ENCODE results near the gene PAX8.
"Not testable (repeated sequence)": the region's sequence is repeated elsewhere in the genome, so short reads cannot be mapped to it uniquely, and the experiment has no call there.

The PAX8 gene

GRCh38 chr2:113288117-113288673 is 9.5 kb upstream of the PAX8 start:
- DNase-seq = not testable (repeated sequence)

GRCh38 chr2:113285816-113286215 is 7.1 kb upstream of the PAX8 start:
- no peak for DNase-seq

- not testable (repeated sequence) for DNase-seq
Measured at GRCh38 chr2:113284999-113285398, 6.3 kb upstream of the PAX8 start.

DNA sequence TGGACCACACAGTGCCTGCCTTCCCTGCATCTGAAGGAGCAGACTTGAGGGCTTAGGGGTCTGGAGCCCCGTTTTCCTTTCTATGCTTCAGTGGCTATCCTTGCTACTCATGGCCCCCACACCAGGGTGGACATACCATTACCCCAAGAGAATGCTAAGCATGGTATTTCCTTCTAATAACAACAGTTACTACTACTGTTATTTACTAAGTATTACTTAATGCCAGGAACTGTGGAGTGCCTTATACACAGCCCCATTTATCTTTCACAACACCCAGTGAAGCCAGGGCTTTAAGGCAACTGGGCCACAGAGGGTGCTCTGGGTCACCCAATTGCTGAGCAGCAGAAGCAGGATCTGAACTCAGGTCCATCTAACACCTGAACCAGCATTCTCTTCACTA is 5.8 kb upstream of the PAX8 start:
- DNase-seq = no peak

GRCh38 chr2:113283704-113284284 is 5.1 kb upstream of the PAX8 start:
- DNase-seq = no peak

DNA sequence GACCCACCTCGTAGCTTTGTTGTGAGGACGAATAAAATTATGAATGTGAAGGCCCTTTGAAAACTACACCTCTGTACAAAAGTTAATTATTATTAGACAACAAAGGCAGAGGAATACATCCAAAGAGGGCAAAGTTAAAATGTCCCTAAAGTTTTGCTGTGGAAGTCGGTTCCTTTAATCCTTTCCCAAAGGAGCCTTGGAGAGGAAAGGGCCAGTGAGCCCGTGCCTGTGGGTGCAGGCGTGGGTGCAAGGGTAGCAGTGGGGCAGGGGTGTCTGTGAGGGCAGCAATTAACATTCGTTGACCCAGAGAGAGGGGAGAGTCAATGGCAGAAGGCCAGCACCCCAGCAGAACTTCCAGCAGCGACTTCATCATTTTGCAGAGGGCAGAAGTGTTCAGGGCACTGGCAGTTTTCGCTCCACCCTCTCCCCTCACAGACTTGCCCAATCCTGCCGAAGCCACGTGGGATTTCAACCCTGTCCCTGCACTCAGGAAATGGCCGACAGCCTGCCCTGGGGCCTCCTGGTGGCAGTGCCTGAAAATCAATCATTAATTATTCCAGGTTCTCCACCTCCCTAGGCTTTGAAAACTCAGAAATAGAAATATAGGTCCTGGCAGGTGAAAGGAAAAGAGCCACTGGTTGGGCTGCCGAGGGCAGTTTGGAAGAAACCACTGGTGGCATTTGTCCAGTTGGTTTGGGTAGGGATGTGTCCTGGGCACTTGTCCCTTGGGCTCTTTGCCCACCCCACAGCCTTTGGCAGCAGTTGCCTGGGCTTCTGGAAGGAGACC is 4.2 kb upstream of the PAX8 start:
- DNase-seq = no peak

DNA sequence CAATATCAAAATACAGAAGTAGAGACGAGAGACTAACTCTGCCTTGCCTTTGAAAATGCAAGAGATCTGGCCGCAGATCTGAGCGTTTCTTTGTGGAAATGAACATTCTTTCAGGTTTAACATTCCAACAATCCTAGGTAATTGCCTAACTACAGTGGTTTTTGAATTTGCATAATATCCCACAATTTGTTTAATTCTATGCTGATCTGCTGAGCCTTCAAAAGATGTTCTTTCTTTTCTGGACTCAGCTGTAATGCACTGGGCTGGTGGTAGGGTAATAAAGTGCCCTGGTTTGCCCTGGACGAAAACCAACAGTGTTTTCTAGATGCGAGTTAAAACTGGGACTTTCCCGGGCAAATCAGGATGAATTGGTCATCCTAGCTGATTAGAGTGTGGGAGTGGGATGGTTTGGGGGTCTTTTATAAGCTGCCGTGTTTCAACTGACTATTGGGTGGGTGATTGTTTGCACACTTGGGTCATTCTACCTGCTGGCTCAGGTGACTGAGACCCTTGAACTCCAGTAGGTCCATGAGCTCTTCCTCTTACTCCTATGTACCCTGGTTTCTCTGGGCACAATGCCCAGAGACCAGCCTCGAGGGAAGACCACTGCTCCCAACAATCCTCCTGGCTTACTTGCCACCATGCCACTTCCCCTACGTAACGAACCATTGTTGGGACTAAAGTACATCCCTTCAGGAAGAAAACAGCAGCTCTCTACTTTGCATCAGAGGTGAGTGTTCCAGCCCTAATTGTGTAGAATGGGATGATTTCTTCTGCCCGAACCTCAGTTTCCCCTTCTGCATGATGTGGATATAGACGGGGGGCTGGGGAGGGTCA is 3.4 kb upstream of the PAX8 start:
- no peak for DNase-seq

- no peak for DNase-seq
Measured at GRCh38 chr2:113278073-113278741, 514 bp downstream of the PAX8 start.

DNA sequence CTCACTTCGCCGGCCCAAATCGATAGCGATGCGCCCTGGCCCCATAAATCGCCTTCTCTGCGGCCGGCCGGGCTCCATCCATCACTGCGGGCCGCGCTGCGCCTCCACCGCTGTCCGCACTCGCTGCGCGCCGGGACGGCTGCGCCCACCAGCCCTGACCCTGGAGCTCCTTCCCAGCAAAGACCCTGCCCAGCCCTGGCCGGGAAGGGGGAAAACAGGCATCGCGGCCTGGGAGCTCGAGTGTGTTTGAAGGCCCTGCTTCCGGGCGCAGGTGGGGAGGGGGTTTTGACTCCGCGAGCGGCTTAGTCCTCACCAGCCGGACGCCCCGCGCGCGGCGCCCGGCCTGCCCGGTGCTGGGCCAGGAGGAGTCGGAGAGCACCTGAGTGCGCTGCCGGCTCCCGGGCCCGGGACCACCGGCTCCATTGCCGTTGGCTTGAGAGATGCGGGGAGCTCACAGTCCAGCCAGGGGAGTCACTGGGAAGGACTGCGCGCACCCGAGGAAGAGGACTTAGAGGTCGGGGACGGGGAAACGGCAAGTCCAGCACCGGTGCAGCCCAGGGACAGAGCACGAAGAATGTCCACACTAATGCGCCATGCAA is 1.1 kb downstream of the PAX8 start:
- DNase-seq = no peak

GRCh38 chr2:113276761-113277425 is 1.8 kb downstream of the PAX8 start:
- no peak for DNase-seq

GRCh38 chr2:113276216-113276760 is 2.4 kb downstream of the PAX8 start:
- DNase-seq = no peak

- DNase-seq = no peak
Measured at GRCh38 chr2:113275556-113276215, 3.0 kb downstream of the PAX8 start.

DNA sequence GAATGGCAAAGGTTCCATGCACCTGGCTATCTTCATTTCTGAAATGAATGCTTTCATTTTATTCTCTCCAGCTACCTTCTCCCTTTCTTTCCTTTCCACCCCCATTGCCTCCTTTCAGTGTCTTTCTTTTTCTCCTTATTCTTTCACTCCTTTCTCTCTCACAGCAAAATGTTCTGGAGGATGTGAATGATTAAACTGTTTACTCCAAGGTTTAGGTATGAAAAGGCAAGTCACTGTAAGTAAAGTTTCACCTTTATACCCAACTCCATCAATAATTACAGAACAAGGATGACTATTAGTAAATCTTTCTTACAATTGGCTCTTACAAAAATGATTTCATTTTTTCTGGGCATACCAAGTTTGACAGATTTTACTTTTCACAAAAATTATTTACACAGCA is 4.3 kb downstream of the PAX8 start:
- DNase-seq = no peak

GRCh38 chr2:113273981-113274380 is 4.7 kb downstream of the PAX8 start:
- no peak for DNase-seq

DNA sequence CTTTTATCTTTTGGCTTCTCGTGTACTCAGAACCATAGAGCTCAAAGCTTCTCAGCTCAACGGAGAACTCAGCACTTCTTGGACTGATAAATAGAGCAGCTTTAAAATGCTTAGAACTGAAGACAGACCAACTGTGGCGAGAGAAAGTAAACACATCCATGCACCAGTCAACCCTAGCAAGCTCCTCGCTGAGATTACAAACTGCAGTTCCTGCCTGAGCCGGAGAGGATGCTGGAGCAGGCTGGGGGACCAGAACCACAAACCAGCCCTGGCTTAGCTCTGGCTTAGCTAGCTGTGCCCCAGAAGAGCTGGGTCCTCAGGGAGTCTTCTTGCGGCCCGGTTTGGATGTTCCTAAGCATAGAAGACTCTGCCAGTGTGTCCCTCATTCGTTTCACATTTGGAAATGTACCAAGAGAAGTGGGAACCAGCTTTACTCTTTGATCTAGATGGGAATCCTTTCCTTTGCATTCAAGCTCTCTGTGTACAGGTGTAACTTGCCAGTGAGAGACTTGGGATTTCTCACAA is 5.6 kb downstream of the PAX8 start:
- no peak for DNase-seq

DNA sequence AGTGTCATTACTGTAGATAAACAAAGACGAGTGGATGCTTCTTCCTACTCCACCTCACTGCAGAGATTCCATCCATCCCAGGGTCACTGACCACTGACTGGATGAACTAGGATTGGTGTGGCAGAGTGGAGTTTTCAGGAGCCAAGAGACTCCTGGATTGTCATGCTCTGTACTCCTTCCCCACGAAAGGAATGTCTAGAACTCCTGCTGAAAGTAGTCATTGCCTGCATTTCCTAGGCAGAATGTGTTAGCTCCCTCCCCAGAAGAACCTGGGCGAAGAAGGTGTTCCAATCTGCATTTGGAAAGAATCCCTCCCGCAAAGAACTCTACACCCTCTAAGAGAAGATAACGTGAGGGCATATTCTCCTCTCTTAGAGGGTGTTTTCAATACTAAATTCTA is 6.2 kb downstream of the PAX8 start:
- no peak for DNase-seq

DNA sequence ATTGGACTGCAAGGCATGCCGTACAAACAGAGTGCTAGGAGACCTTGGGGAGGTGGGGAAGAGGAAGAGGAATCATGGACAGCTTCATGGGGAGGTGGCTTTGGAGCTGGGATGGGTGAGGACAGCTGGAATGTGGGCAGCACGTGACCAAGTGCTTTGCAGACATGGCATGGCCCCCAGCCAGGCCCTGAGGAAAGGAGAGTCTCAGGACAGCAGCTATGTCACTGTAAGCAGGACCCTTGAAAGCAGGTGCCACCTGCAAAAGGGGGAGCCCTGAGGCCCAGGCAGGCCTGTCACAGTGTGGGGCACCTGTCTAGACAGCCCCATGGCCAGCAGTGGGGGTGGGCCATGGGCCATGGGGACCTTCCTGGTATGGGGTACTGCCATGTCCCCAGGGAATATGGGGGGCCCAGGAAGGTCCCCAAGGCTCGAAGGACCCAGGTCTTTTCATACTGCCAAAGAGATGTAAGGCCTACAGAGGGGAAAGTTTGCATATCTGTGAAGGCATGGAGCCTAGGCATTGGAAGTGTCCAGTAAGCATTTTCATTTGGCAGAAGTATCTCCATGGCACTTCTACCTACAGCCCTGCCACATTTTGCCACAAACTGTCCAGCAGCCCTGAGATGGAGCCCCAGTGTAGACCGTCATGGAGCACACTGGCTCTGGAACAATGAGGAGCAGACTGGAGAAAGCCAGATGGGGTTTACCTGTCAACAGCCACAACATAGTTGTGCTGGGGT is 9.9 kb downstream of the PAX8 start:
- no peak for DNase-seq

- no peak for DNase-seq
Measured at GRCh38 chr2:113266431-113266830, 12.3 kb downstream of the PAX8 start.

DNA sequence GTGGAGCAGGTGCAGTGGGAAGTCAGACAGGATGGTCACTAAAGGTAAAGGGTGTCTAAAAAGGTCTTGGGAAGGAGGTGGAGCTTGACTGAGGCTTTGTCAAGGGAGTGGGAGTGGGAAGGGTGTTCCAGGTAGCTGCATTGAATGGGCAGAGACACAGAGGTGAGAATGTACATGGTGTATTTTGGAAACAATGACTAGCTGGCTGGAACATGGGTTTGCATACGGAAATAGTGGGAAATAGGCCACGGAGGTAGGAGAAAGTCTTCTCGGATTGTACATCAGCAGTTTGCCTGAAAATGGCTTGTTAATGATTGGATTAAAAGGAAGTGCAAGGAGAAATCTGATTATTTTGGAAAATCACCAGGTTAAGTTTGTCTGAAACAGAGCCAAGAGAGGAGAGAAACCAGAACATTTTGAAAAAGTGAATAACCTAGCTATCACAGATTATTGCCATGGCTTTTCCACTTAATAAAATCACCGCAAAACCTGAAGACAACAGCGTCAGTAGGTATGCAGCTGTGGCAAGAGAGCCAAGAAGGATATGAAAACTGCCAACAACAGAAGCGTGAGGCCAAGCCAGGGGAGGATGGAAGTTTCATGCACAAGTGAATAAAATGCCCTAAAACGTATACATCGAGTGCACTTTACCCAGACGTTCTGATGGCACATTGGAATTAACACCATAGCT is 13.9 kb downstream of the PAX8 start:
- no peak for DNase-seq
